Nephron progenitor cell (in vitro differentiated cells): ENCODE measurements around the gene WWTR1.

Experiments used
- DNase-seq: peaks from one replicate; pipeline ENCODE4 v3.0.0; 2021
- H3K27ac Mint-ChIP-seq: 2 replicates; pipeline ENCODE4 v1.8.0; 2021; ENCODE audit warnings: mild to moderate bottlenecking, moderate library complexity, mixed read lengths
- H3K27me3 Mint-ChIP-seq: 2 replicates; pipeline ENCODE4 v1.8.0; 2021; ENCODE audit warnings: mild to moderate bottlenecking, low read depth, mixed read lengths; ENCODE audit not compliant: poor library complexity
- H3K36me3 Mint-ChIP-seq: 2 replicates; pipeline ENCODE4 v1.8.0; 2021; ENCODE audit warnings: low read depth, mixed read lengths
- H3K4me1 Mint-ChIP-seq: 2 replicates; pipeline ENCODE4 v1.8.0; 2021; ENCODE audit warnings: mixed read lengths
- H3K4me3 Mint-ChIP-seq: 2 replicates; pipeline ENCODE4 v1.8.0; 2021; ENCODE audit warnings: mild to moderate bottlenecking, moderate library complexity, mixed read lengths
- H3K9me3 Mint-ChIP-seq: 2 replicates; pipeline ENCODE4 v1.8.0; 2021; ENCODE audit warnings: mild to moderate bottlenecking, moderate library complexity, mixed read lengths
- TF ChIP-seq, protein P1 (sequence below): fragments of 200-600 bp; sonication (generic); IDR thresholded peaks from 2 replicates; pipeline ENCODE4 v1.5.0; 2021; ENCODE audit warnings: antibody characterized with exemption

Gene WWTR1

DNA sequence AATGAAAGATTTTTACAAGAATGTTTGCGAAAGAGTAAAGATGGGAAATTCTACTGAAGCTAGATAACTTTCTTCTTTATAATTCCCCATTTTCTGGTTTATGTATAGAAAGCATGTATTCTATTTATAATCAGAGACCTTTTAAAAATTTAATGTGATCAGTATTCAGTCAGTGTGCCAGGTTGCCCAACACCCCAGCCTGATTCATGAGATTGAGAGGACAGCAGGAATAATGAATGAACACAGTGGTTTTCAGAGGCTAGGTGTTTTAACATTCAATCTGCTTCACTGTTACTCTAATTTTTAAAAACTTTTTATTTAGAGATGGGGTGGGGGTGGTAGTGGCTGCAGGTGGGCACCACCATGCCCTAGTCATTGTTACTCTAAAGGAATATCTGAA, 4.7 kb downstream of the WWTR1 start:
- no peak overlapping the region for H3K27ac Mint-ChIP-seq
- TF ChIP-seq, protein P1, sequence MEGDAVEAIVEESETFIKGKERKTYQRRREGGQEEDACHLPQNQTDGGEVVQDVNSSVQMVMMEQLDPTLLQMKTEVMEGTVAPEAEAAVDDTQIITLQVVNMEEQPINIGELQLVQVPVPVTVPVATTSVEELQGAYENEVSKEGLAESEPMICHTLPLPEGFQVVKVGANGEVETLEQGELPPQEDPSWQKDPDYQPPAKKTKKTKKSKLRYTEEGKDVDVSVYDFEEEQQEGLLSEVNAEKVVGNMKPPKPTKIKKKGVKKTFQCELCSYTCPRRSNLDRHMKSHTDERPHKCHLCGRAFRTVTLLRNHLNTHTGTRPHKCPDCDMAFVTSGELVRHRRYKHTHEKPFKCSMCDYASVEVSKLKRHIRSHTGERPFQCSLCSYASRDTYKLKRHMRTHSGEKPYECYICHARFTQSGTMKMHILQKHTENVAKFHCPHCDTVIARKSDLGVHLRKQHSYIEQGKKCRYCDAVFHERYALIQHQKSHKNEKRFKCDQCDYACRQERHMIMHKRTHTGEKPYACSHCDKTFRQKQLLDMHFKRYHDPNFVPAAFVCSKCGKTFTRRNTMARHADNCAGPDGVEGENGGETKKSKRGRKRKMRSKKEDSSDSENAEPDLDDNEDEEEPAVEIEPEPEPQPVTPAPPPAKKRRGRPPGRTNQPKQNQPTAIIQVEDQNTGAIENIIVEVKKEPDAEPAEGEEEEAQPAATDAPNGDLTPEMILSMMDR: no peak
- H3K4me1 Mint-ChIP-seq: peaks cover 47% of the 10 kb centered on the region
- H3K4me3 Mint-ChIP-seq: no peak overlapping the region
- peaks cover 67% of the 10 kb centered on the region for H3K36me3 Mint-ChIP-seq
- no peak for DNase-seq
- peaks cover 3% of the 10 kb centered on the region for H3K27me3 Mint-ChIP-seq
- H3K9me3 Mint-ChIP-seq: peaks cover 9% of the 10 kb centered on the region

DNA sequence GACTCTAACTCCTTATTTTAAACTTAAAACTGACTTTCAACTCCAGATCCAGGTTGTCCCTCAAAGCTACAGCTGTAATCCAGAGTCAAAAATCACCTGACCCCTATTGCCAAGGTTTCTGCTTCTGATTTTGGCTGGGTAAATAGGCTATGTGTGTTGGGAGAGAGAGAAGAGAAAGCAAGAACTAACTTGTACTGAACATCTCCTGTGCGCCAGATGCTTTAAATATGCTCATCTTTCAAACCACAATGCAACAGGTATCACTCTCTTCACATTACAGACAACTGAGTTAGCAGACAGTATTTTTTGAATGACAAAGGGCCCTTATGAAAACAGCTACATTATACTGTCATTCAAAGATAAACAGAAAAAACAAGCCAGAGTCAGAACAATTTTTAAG, 7.0 kb downstream of the WWTR1 start:
- TF ChIP-seq, protein P1: no peak
- Mint-ChIP-seq H3K27ac (no peak overlapping the region), H3K27me3 (no peaks in the 10 kb centered on the region), H3K9me3 (peaks cover 9% of the 10 kb centered on the region), H3K4me1 (peaks cover 41% of the 10 kb centered on the region), H3K4me3 (no peak overlapping the region), H3K36me3 (peaks cover 89% of the 10 kb centered on the region)
- no peak for DNase-seq

DNA sequence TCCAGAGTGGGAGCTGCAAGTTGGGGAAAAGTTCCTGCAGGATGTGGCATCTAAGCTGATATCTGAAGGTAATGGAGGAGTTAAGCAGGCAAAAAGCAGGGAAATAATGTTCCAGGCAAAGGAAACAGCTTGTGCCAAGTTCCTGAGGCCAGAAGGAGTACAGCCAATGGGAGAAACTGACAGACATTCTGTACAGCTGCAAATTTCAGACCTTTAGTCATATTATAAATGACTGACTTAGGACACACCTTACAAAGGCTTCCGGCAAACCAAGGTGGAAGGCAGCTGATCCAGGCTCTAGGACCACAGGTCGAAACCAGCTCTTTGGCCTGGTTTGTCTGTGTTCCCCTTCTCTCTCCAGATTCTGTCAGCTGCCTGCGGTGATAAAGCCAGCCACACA, 9.3 kb downstream of the WWTR1 start:
- TF ChIP-seq, protein P1: no peak
- peaks cover 9% of the 10 kb centered on the region for H3K9me3 Mint-ChIP-seq
- no peaks in the 10 kb centered on the region for H3K27me3 Mint-ChIP-seq
- DNase-seq: no peak
- H3K27ac Mint-ChIP-seq: peak overlapping the region; percentile 69
- no peak overlapping the region for H3K4me3 Mint-ChIP-seq
- peaks cover 26% of the 10 kb centered on the region for H3K4me1 Mint-ChIP-seq
- peaks cover 86% of the 10 kb centered on the region for H3K36me3 Mint-ChIP-seq

DNA sequence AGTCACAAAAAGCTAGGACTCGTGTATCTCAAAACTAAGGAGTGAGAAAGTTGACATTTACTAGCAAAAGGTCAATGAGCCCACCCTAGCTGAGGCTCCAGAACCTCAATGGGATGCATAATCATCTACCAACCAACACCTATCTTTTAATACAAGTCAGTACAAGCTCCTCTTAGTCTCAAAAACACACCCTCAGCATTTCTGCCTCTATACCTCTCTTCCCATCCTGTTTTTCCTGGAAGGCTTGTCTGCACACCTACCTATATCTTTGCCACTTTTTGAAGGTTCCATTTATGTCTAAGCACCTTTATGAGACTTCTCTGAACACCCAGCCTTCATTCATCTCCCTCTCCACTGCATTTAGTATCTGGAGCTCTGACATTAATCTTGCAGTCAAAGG, 10.0 kb downstream of the WWTR1 start:
- H3K36me3 Mint-ChIP-seq: peaks cover 83% of the 10 kb centered on the region
- no peak overlapping the region for H3K4me3 Mint-ChIP-seq
- DNase-seq: no peak
- TF ChIP-seq, protein P1: no peak
- H3K4me1 Mint-ChIP-seq: peaks cover 25% of the 10 kb centered on the region
- peaks cover 9% of the 10 kb centered on the region for H3K9me3 Mint-ChIP-seq
- no peaks in the 10 kb centered on the region for H3K27me3 Mint-ChIP-seq
- H3K27ac Mint-ChIP-seq: no peak overlapping the region

DNA sequence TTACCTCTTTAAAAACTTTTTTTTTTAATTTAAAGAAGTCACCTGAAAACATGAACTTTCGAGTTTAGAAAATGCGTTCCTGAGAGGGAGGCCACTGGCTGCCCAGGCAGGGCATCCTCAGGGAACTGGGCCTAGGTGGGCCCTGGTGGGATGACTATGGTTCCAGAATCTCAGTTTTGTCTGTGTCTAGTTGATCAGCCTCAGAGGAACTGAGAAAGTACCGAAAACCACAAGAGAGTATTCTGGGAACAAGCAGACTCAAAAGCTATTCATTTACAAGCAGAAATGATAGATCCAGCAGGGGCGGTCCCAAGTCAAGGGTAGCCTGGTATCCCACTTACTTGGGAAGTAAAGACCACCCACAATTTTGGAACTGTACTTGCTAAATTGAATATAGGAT, 10.5 kb downstream of the WWTR1 start:
- no peak for DNase-seq
- no peaks in the 10 kb centered on the region for H3K27me3 Mint-ChIP-seq
- peaks cover 82% of the 10 kb centered on the region for H3K36me3 Mint-ChIP-seq
- H3K9me3 Mint-ChIP-seq: peaks cover 9% of the 10 kb centered on the region
- no peak overlapping the region for H3K27ac Mint-ChIP-seq
- peaks cover 25% of the 10 kb centered on the region for H3K4me1 Mint-ChIP-seq
- TF ChIP-seq, protein P1: no peak
- H3K4me3 Mint-ChIP-seq: no peak overlapping the region

DNA sequence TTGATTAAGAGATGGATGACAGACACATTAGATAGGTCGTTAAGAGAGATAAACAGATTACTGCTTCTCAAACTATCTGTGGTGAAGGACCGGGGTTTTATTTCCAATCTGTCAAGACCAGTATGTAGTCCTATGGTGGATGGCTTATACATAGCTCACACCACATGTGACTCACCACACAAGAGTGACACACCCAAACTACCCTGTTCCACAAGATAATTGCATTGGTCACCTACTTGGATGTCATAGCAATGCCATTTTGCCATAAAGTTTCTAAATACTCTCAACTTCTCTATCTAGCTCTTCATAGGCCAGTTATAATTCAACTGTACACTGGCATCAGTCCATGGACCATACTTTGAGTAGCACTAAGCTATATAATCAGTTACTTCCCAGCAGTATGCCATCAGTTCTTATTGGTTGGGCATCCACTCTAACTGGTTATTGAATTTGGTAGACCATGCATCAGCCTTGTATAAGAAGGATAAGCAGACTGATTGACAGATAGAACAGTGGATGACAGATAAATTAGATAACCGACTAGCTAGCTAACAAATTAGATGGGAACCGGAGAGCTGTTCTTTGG, 11.6 kb downstream of the WWTR1 start:
- TF ChIP-seq, protein P1: no peak
- Mint-ChIP-seq H3K4me1 (peaks cover 26% of the 10 kb centered on the region), H3K4me3 (no peak overlapping the region), H3K27me3 (no peaks in the 10 kb centered on the region), H3K36me3 (peaks cover 80% of the 10 kb centered on the region), H3K27ac (no peak overlapping the region), H3K9me3 (peaks cover 6% of the 10 kb centered on the region)
- DNase-seq: no peak
